ENCODE measurements around the gene PRLHR.

DNA sequence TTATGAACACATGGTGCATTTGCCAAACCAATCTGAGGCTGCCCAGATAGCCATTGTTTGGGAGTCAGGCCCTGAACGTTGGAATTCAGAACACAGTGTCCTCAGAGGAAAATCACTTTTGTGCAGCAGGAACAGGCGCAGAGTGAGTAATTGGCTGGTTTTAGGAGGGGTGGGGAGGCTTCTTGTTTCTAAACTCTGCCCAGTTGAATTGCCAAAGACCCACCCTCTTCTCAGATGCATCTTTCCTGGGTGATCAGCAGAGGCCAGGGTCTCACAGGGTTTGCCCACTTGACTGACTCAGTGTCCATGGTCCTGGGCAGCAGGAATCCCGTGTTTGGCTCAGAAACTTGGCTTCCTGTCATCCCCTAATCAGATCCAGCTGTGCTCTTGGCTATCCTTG, 24.3 kb downstream of the PRLHR start:
- TF ChIP-seq CTCF (IDR thresholded peaks at IDR 0.05) (peak in 1 of 4 experiments; percentile 8), POLR2A (IDR thresholded peaks at IDR 0.05) (no peak)

Measured in uterus (tissue), 2 donors.